Measurements from ENCODE around the gene NKTR. TPM values are rescaled to one million over a fixed set of nuclear protein-coding genes. Genes with fewer than 3 reads are reported as not detected.

Gene NKTR
- total RNA-seq, 4 donors from 2014 or later = 119 to 361 (median 164) TPM

DNA sequence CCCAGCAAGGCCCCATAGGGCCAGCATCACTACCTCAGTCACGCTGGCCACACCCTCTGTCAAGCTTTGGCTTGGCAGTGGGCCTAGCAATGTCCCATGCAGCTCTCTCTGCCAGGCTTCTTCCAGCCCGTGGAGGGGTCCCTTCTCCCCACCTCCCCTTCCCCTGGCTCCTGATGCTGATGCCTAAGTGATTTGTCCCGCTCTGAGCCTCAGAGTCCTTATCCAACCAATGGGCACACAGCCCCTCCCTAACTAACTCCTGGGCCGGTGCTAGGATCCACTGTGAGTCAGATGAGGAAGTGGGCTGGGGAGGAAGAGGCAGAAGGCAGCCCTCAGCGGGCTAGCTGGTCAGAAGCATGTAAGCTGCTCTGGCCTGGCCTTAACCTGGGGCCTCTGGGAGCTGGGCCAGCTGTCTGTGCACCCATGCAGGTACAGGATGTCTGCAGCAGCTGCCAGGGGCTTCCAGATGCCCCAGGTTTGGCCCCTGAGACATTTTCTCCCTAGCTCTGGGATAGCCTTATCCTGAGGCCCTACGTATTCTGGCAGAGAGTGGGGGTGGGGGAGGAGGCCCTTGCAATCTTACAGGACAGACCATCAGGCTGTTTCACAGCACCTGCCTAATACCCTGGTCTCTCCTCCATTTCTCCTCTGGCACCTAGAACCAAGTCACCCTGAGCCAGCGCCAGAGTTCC, 52.3 kb downstream of the NKTR start:
- no peaks in the 10 kb centered on the region for H3K36me3 ChIP-seq
- H3K9me3 ChIP-seq = no peaks in the 10 kb centered on the region
- no peaks in the 10 kb centered on the region for H3K27me3 ChIP-seq
- H3K27ac ChIP-seq = peak overlapping the region; percentile 98 to 99
- intact Hi-C loops (cut with DNase I; ENCODE audit: low total_unique reads) = loop anchor here (10.0 kb wide), 1 partner anchor 48 kb away; the partner anchor contains the start of gene NKTR
- peak overlapping the region; percentile 87 to 88 for H3K4me3 ChIP-seq
- DNase-seq = peak; percentile 63 to 67
- peaks cover 3 to 21% of the 10 kb centered on the region in 2 donors for H3K4me1 ChIP-seq
- TF ChIP-seq, protein P1, sequence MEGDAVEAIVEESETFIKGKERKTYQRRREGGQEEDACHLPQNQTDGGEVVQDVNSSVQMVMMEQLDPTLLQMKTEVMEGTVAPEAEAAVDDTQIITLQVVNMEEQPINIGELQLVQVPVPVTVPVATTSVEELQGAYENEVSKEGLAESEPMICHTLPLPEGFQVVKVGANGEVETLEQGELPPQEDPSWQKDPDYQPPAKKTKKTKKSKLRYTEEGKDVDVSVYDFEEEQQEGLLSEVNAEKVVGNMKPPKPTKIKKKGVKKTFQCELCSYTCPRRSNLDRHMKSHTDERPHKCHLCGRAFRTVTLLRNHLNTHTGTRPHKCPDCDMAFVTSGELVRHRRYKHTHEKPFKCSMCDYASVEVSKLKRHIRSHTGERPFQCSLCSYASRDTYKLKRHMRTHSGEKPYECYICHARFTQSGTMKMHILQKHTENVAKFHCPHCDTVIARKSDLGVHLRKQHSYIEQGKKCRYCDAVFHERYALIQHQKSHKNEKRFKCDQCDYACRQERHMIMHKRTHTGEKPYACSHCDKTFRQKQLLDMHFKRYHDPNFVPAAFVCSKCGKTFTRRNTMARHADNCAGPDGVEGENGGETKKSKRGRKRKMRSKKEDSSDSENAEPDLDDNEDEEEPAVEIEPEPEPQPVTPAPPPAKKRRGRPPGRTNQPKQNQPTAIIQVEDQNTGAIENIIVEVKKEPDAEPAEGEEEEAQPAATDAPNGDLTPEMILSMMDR (IDR thresholded peaks at IDR 0.05) = peak in 1 of 4 experiments; percentile 11
- TF ChIP-seq POLR2A (IDR thresholded peaks at IDR 0.05) = peak; percentile 54 to 65

DNA sequence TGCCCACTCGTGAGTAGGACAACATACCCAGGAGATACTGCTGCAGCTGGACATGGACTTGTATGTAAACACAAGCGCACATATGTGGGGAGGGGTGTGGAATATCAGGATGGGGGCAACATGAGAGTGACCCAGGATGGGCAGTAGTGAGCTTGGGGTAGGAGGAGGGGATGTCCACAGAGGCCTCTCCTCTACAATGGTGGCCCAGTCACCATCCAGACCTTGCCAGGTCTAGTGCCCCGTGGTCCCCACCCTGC, 52.7 kb downstream of the NKTR start:
- no peaks in the 10 kb centered on the region for H3K27me3 ChIP-seq
- no peak for DNase-seq
- H3K4me1 ChIP-seq = peaks cover 3 to 21% of the 10 kb centered on the region in 2 donors
- intact Hi-C loops (cut with DNase I; ENCODE audit: low total_unique reads) = loop anchor here (10.0 kb wide), 1 partner anchor 48 kb away; the partner anchor contains the start of gene NKTR
- TF ChIP-seq, protein P1 (IDR thresholded peaks at IDR 0.05) = no peak
- TF ChIP-seq POLR2A (IDR thresholded peaks at IDR 0.05) = no peak
- peak overlapping the region; percentile 98 to 99 for H3K27ac ChIP-seq
- H3K36me3 ChIP-seq = no peaks in the 10 kb centered on the region
- no peaks in the 10 kb centered on the region for H3K9me3 ChIP-seq
- peak overlapping the region; percentile 87 to 88 for H3K4me3 ChIP-seq

DNA sequence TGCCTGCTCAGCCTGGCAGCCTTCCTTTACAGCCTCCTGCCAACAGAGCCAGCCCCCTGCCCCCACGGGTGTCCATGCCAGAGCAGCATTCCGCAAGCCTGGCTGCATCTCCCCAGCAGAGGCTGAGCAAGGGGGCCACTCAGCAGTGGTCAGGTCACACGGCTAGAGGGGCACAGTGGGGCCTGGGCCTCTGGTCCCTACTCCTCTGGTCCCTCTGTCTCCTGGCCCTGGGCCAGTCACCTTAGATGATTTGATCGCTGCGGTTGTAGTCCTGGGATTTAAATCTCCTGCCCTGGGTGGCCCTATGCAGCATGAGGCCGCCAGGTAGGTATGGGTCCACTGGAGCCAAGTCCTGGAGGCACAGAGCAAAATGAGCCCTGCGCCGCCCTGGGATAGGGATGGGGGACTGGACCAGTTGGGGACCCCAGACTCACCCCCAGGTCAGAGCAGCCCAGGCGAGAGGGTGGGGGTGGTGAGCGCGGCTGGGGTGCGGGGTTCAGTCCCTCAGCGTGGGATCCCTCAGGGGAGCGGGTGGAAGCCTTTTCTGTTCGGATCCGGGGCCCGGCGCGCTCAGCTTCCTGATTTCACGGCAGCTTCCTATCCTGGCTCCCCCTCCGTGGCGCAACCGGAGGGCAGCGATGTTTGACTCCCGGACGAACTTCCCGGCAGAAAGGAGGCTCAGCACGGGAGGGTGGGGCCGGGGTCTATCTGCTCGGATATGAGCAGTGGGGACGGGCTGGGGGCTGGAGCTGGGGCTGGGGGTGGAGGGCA, 53.3 kb downstream of the NKTR start, which contains the start of gene ZBTB47:
Gene ZBTB47, plus strand, starts transcription at position 138 of the 771 bp plus-strand sequence. CDS start 4,659 bp downstream, outside the sequence.
- no peaks in the 10 kb centered on the region for H3K36me3 ChIP-seq
- H3K27ac ChIP-seq = peak within 1 kb of the TSS; percentile 98 to 99
- TF ChIP-seq, protein P1 (IDR thresholded peaks at IDR 0.05) = no peak
- TF ChIP-seq POLR2A (IDR thresholded peaks at IDR 0.05) = no peak
- no peaks in the 10 kb centered on the region for H3K9me3 ChIP-seq
- H3K4me1 ChIP-seq = peaks cover 3 to 21% of the 10 kb centered on the region in 2 donors
- DNase-seq = peak in 1 of 2 donors; percentile 60
- H3K27me3 ChIP-seq = no peaks in the 10 kb centered on the region
- peak within 1 kb of the TSS; percentile 87 to 88 for H3K4me3 ChIP-seq
- intact Hi-C loops (cut with DNase I; ENCODE audit: low total_unique reads) = loop anchor here (10.0 kb wide), 1 partner anchor 49 kb away; the partner anchor contains the start of gene NKTR

DNA sequence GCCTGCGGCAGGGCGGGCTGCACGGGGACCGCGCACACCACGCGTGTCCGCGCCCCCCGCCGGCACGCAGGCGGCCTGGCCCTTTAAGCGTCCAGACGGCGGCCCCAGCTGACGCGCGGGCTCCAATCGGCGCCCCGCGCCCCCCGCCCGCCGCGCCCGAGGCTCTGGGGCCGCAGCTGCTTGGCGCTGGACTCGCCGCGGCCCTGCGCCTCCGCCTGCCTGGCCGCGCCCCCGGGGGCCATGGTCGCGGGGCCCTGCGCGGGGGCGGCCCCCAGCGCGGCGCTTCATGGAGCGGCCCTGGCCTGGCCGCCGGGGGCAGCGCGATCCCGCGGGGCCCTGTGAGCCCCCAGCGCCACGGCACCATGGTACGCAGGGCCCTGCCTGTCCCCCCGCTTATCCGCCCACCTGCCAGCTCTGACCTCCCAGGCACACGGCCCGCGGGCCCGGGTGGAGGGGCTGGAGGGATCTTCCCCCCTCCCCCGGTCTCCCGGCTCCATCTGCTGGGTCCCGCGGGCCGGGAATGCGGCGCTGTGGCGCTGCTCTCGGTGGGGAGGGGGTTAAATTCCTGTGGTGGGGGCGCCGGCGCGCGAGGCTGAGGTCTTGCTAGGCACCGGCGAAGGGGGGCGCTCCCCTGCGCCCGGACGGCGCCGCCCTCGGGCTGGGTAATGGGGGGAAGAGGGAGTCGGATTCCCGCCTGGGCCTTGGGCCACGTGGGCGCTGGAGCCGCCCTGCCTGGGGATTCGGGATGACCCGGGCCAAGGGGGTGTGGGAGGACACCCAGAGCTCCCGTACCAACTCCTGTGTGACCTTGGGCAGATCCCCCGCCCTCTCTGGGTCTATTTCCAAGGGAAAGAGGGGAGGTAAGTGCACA, 54.1 kb downstream of the NKTR start:
- peak overlapping the region; percentile 87 to 88 for H3K4me3 ChIP-seq
- intact Hi-C loops (cut with DNase I; ENCODE audit: low total_unique reads) = loop anchor here (10.0 kb wide), 1 partner anchor 50 kb away; the partner anchor contains the start of gene NKTR
- H3K4me1 ChIP-seq = peaks cover 3 to 21% of the 10 kb centered on the region in 2 donors
- H3K27ac ChIP-seq = peak overlapping the region; percentile 98 to 99
- H3K36me3 ChIP-seq = no peaks in the 10 kb centered on the region
- H3K27me3 ChIP-seq = no peaks in the 10 kb centered on the region
- TF ChIP-seq, protein P1 (IDR thresholded peaks at IDR 0.05) = peak in 1 of 4 experiments; percentile 20
- TF ChIP-seq POLR2A (IDR thresholded peaks at IDR 0.05) = peak; percentile 33 to 36
- DNase-seq = peak; percentile 63 to 69
- H3K9me3 ChIP-seq = no peaks in the 10 kb centered on the region
